H1 (cell line): ENCODE measurements around the gene ITGAV. TPM values are rescaled to one million over a fixed set of nuclear protein-coding genes. Genes with fewer than 3 reads are reported as not detected.

Experiments used
- CTCF ChIA-PET: fragments of 300-600 bp; sonication (Branson Sonifier 250); formaldehyde crosslinking; loops from one replicate; lab custom pipeline; 2021; ENCODE audit not compliant: partially characterized antibody; lab: Charles Lee
- POLR2A ChIA-PET: fragments of 300-600 bp; sonication (Branson Sonifier 250); formaldehyde crosslinking; loops from one replicate; lab custom pipeline; 2021; ENCODE audit warnings: inconsistent platforms; ENCODE audit not compliant: partially characterized antibody; lab: Charles Lee
- DNase-seq, 2 experiments: peaks; one replicate each; pipeline versions ENCODE4 v3.0.0 to v3.0.0-alpha.2; 2010 to 2022; ENCODE audit warnings: low spot score in 2 of 2, low read depth in 1 of 2, mixed read lengths in 1 of 2
- FAIRE-seq: peaks from 2 replicates; lab custom pipeline; 2011; peaks lifted over from hg19 to GRCh38; lab: Jason Lieb, UNC
- H2AFZ ChIP-seq: 2 replicates; pipeline ENCODE4 v1.8.1; 2012; ENCODE audit warnings: low read length, inconsistent platforms
- H2AK5ac ChIP-seq: 2 replicates; pipeline ENCODE4 v1.6.1; 2013; ENCODE audit warnings: low read depth, low read length
- H2BK120ac ChIP-seq: replicated peaks from 2 replicates; pipeline ENCODE3; 2013; ENCODE audit warnings: low read depth, low read length, inconsistent platforms
- H2BK12ac ChIP-seq: 2 replicates; pipeline ENCODE4 v1.6.1; 2013; ENCODE audit warnings: low read depth, low read length
- H2BK15ac ChIP-seq: 2 replicates; pipeline ENCODE4 v1.6.1; 2013; ENCODE audit warnings: low read length
- H2BK20ac ChIP-seq: 2 replicates; pipeline ENCODE4 v1.6.1; 2013; ENCODE audit warnings: low read length
- H2BK5ac ChIP-seq: 2 replicates; pipeline ENCODE4 v1.6.1; 2013; ENCODE audit warnings: low read depth, low read length
- H3K14ac ChIP-seq: 2 replicates; pipeline ENCODE4 v1.6.1; 2013; ENCODE audit warnings: inconsistent platforms; ENCODE audit not compliant: insufficient read length
- H3K18ac ChIP-seq: 2 replicates; pipeline ENCODE4 v1.6.1; 2013; ENCODE audit warnings: low read length; ENCODE audit errors: extremely low read depth
- H3K23ac ChIP-seq: 2 replicates; pipeline ENCODE4 v1.6.1; 2013; ENCODE audit warnings: inconsistent platforms; ENCODE audit not compliant: insufficient read length
- H3K23me2 ChIP-seq: 2 replicates; pipeline ENCODE4 v1.6.1; 2013; ENCODE audit warnings: low read depth, low read length
- H3K27ac ChIP-seq: 2 replicates; pipeline ENCODE4 v1.6.1; 2011; ENCODE audit warnings: low read depth, low read length, inconsistent platforms
- H3K27me3 ChIP-seq, 4 experiments: replicated peaks in 1 of 4; 1 replicate in 1 of 4; 2 replicates in 3 of 4; pipeline versions ENCODE4 v1.6.1 to v1.8.1; 2011 to 2013; ENCODE audit warnings: low read length in 3 of 4, mild to moderate bottlenecking in 3 of 4, inconsistent platforms in 2 of 4, mixed read lengths in 2 of 4, moderate library complexity in 1 of 4; ENCODE audit not compliant: control insufficient read depth in 3 of 4, insufficient read depth in 3 of 4; ENCODE audit errors: extremely low read depth in 1 of 4
- H3K36me3 ChIP-seq, 4 experiments: 2 replicates each; pipeline versions ENCODE4 v1.6.1 to v1.8.1; 2011 to 2013; ENCODE audit warnings: mild to moderate bottlenecking in 4 of 4, low read length in 3 of 4, moderate library complexity in 2 of 4, control low read depth in 1 of 4, inconsistent platforms in 1 of 4; ENCODE audit not compliant: insufficient read depth in 4 of 4, control insufficient read depth in 2 of 4
- H3K4ac ChIP-seq: replicated peaks from 2 replicates; pipeline ENCODE3; 2013; ENCODE audit warnings: low read length, low read depth, mixed read lengths, inconsistent platforms; ENCODE audit not compliant: insufficient read length
- H3K4me1 ChIP-seq, 4 experiments: replicated peaks in 1 of 4; 1 replicate in 1 of 4; 2 replicates in 3 of 4; pipeline versions ENCODE4 v1.6.1 to v1.8.1; 2011 to 2013; ENCODE audit warnings: low read length in 3 of 4, inconsistent platforms in 2 of 4, mixed read lengths in 1 of 4; ENCODE audit not compliant: insufficient read depth in 4 of 4, control insufficient read depth in 3 of 4
- H3K4me2 ChIP-seq, 2 experiments: 2 replicates each; pipeline versions ENCODE4 v1.6.1 to v1.8.1; 2011 to 2013; ENCODE audit warnings: low read depth in 2 of 2, low read length in 2 of 2, control low read depth in 1 of 2, inconsistent platforms in 1 of 2, mild to moderate bottlenecking in 1 of 2; ENCODE audit not compliant: insufficient read depth in 1 of 2
- H3K4me3 ChIP-seq, 4 experiments: fragments of 200-600, 300-600 bp in 1 of 4; sonication (generic), shearing (Covaris generic), sonication (Bioruptor Twin) in 1 of 4; 2 replicates each; pipeline versions ENCODE4 v1.5.1 to v1.8.1; 2011 to 2016; ENCODE audit warnings: low read length in 4 of 4, low read depth in 3 of 4, control low read depth in 2 of 4, inconsistent platforms in 2 of 4, mild to moderate bottlenecking in 2 of 4, mixed read lengths in 1 of 4, moderate library complexity in 1 of 4; ENCODE audit not compliant: insufficient read depth in 2 of 4; ENCODE audit errors: extremely low read depth in 1 of 4
- H3K56ac ChIP-seq: replicated peaks from 2 replicates; pipeline ENCODE3; 2013; ENCODE audit warnings: low read depth, mild to moderate bottlenecking, mixed read lengths, low read length, inconsistent platforms; ENCODE audit not compliant: insufficient read length
- H3K79me1 ChIP-seq: 2 replicates; pipeline ENCODE4 v1.6.1; 2013; ENCODE audit warnings: low read depth, low read length, control low read depth
- H3K79me2 ChIP-seq, 2 experiments: 2 replicates each; pipeline versions ENCODE4 v1.6.1 to v1.8.1; 2012 to 2013; ENCODE audit warnings: low read length in 2 of 2, mild to moderate bottlenecking in 2 of 2, inconsistent platforms in 1 of 2; ENCODE audit not compliant: insufficient read depth in 2 of 2, control insufficient read depth in 1 of 2
- H3K9ac ChIP-seq, 4 experiments: replicated peaks in 1 of 4; 1 replicate in 1 of 4; 2 replicates in 3 of 4; pipeline versions ENCODE4 v1.6.1 to v1.8.1; 2011 to 2013; ENCODE audit warnings: low read depth in 3 of 4, low read length in 3 of 4, control low read depth in 2 of 4, mild to moderate bottlenecking in 2 of 4, moderate library complexity in 2 of 4, inconsistent platforms in 1 of 4; ENCODE audit errors: extremely low read depth in 1 of 4
- H3K9me3 ChIP-seq, 2 experiments: 2 replicates each; pipeline versions ENCODE4 v1.6.1 to v1.8.1; 2012 to 2013; ENCODE audit warnings: mild to moderate bottlenecking in 2 of 2, moderate library complexity in 2 of 2, control low read depth in 1 of 2, inconsistent platforms in 1 of 2, low read depth in 1 of 2, low read length in 1 of 2, mixed read lengths in 1 of 2; ENCODE audit not compliant: insufficient read depth in 2 of 2
- H4K20me1 ChIP-seq, 2 experiments: replicated peaks in 1 of 2; 2 replicates each; pipeline versions ENCODE3 to v1.8.1; 2011 to 2013; ENCODE audit warnings: inconsistent platforms in 2 of 2, low read length in 2 of 2, mild to moderate bottlenecking in 1 of 2; ENCODE audit not compliant: insufficient read depth in 2 of 2, control insufficient read depth in 1 of 2
- H4K5ac ChIP-seq: 2 replicates; pipeline ENCODE4 v1.6.1; 2013; ENCODE audit warnings: low read length, low read depth, mixed read lengths, inconsistent platforms; ENCODE audit not compliant: insufficient read length
- H4K8ac ChIP-seq: 2 replicates; pipeline ENCODE4 v1.8.0; 2013; ENCODE audit warnings: mild to moderate bottlenecking, moderate library complexity, low read length, inconsistent platforms; ENCODE audit not compliant: insufficient read depth; ENCODE audit errors: extremely low read depth
- H4K91ac ChIP-seq: replicated peaks from 2 replicates; pipeline ENCODE3; 2013; ENCODE audit warnings: low read length, mixed read lengths, inconsistent platforms; ENCODE audit not compliant: insufficient read length
- ASH2L ChIP-seq: fragments of 200-600, 300-600 bp; sonication (generic); IDR thresholded peaks from one replicate; pipeline ENCODE4 v1.7.1; 2017; ENCODE audit warnings: low read length
- JUND ChIP-seq: IDR thresholded peaks from 2 replicates; pipeline ENCODE4 v1.6.1; 2011; ENCODE audit warnings: mild to moderate bottlenecking, improper control_type of control experiment, low read length
- polyA plus RNA-seq, 7 experiments: library from polyadenylated mRNA; depleted of rRNA in 3 of 7; stranded (reverse) in 5 of 7; unstranded in 2 of 7; fragments of >200 nt in 5 of 7; fragments of 200-250 nt in 2 of 7; gene quantifications; 1 replicate in 5 of 7; 2 replicates in 1 of 7; 4 replicates in 1 of 7; pipeline versions ENCODE4 v1.2.1 to v1.2.3, GENCODE V29; 2011 to 2013; ENCODE audit warnings: missing spikeins in 2 of 7, mixed read lengths in 2 of 7
- total RNA-seq: library from RNA; stranded (reverse); fragmentation: NEBNext Ultra II Directional; extraction: Animal tissue kit (Norgen Biotek cat#: 25700); gene quantifications from 2 replicates; pipeline ENCODE4 v1.2.1, GENCODE V29; 2021

ITGAV gene
- total and polyA plus RNA-seq, 2 of the 8 experiments (the other 6 are each of a cell fraction or from before 2014, with no cell fraction given) = 11.7 to 42.4 TPM

- TF ChIP-seq JUND = no peak
- no peak for TF ChIP-seq ASH2L
- Histone ChIP-seq H4K5ac (no peak overlapping the region), H3K79me1 (no peaks in the 10 kb centered on the region), H3K9ac (no peak overlapping the region), H2AFZ (no peak overlapping the region), H4K20me1 (no peaks in the 10 kb centered on the region), H3K14ac (no peak overlapping the region), H2BK20ac (no peak overlapping the region), H2BK15ac (no peak overlapping the region), H3K27ac (no peak overlapping the region), H2BK120ac (no peak overlapping the region), H3K27me3 (no peaks in the 10 kb centered on the region), H3K9me3 (no peaks in the 10 kb centered on the region), H2BK12ac (no peak overlapping the region), H3K79me2 (no peaks in the 10 kb centered on the region), H3K4me2 (no peak overlapping the region), H3K56ac (no peak overlapping the region), H3K4me3 (no peak overlapping the region), H3K23me2 (no peaks in the 10 kb centered on the region; the same call in 1 of the 2 replicates), H3K18ac (no peak overlapping the region), H4K8ac (no peak overlapping the region), H3K4me1 (no peaks in the 10 kb centered on the region), H3K23ac (no peak overlapping the region), H3K36me3 (no peaks in the 10 kb centered on the region; a peak in 1 of 8 replicates), H2BK5ac (no peak overlapping the region), H2AK5ac (no peak overlapping the region), H4K91ac (no peak overlapping the region), H3K4ac (no peak overlapping the region)
- CTCF ChIA-PET = interaction anchor here (1.0 kb wide), 1 partner anchor 19 kb away, joined by 3 read pairs; no protein-coding TSS in a partner anchor
- POLR2A ChIA-PET = no interaction called here
- FAIRE-seq (no peak), DNase-seq (no peak)
These were observed 30.5 kb upstream of the ITGAV start for GRCh38 chr2:186559370-186559769.
